WERI-Rb-1 (cell line): Measurements from ENCODE around the gene ZNF770.
A peak's percentile ranks its signal among the peaks of the same experiment; 100 is the strongest.

ENCODE experiments used
- DNase-seq: peaks from one replicate; pipeline ENCODE4 v3.0.0-alpha.2; 2020
- H3K27ac ChIP-seq: fragments of 250-450 bp; sonication (Bioruptor Pico); 2 replicates; pipeline ENCODE4 v1.5.1; 2020; ENCODE audit warnings: mild to moderate bottlenecking, moderate library complexity
- H3K27me3 ChIP-seq: fragments of 250-450 bp; sonication (Bioruptor Pico); 2 replicates; pipeline ENCODE4 v1.5.1; 2021; ENCODE audit warnings: mild to moderate bottlenecking, low read depth, moderate library complexity; ENCODE audit not compliant: insufficient read depth, severe bottlenecking
- H3K36me3 ChIP-seq: fragments of 250-450 bp; sonication (Bioruptor Pico); 2 replicates; pipeline ENCODE4 v1.5.1; 2020; ENCODE audit warnings: mild to moderate bottlenecking, moderate library complexity
- H3K4me3 ChIP-seq: 2 replicates; pipeline ENCODE4 v1.5.1; 2011; ENCODE audit warnings: low read depth, mild to moderate bottlenecking, control low read depth, low read length
- H3K9me3 ChIP-seq: fragments of 250-450 bp; sonication (Bioruptor Pico); 2 replicates; pipeline ENCODE4 v1.5.1; 2021; ENCODE audit warnings: mild to moderate bottlenecking, moderate library complexity; ENCODE audit not compliant: severe bottlenecking
- TF ChIP-seq, protein P1 (sequence below): IDR thresholded peaks from 2 replicates; pipeline ENCODE4 v1.5.1; 2011; ENCODE audit warnings: low read depth, mild to moderate bottlenecking, control low read depth, inconsistent platforms, low read length

Gene ZNF770

GRCh38 chr15:34999906-35000305, 11.8 kb upstream of the ZNF770 start:
- Histone ChIP-seq H3K9me3 (no peaks in the 10 kb centered on the region), H3K4me3 (no peak overlapping the region), H3K36me3 (no peaks in the 10 kb centered on the region), H3K27me3 (no peaks in the 10 kb centered on the region), H3K27ac (no peak overlapping the region)
- TF ChIP-seq, protein P1, sequence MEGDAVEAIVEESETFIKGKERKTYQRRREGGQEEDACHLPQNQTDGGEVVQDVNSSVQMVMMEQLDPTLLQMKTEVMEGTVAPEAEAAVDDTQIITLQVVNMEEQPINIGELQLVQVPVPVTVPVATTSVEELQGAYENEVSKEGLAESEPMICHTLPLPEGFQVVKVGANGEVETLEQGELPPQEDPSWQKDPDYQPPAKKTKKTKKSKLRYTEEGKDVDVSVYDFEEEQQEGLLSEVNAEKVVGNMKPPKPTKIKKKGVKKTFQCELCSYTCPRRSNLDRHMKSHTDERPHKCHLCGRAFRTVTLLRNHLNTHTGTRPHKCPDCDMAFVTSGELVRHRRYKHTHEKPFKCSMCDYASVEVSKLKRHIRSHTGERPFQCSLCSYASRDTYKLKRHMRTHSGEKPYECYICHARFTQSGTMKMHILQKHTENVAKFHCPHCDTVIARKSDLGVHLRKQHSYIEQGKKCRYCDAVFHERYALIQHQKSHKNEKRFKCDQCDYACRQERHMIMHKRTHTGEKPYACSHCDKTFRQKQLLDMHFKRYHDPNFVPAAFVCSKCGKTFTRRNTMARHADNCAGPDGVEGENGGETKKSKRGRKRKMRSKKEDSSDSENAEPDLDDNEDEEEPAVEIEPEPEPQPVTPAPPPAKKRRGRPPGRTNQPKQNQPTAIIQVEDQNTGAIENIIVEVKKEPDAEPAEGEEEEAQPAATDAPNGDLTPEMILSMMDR = no peak
- no peak for DNase-seq

- TF ChIP-seq, protein P1 = no peak
- Histone ChIP-seq H3K4me3 (no peak overlapping the region), H3K27ac (peak overlapping the region; percentile 4; the same call in 1 of the 2 replicates), H3K9me3 (no peaks in the 10 kb centered on the region), H3K27me3 (no peaks in the 10 kb centered on the region), H3K36me3 (no peaks in the 10 kb centered on the region)
- no peak for DNase-seq
Observed at GRCh38 chr15:34994925-34995324, 6.8 kb upstream of the ZNF770 start.

GRCh38 chr15:34993877-34994276, 5.8 kb upstream of the ZNF770 start:
- Histone ChIP-seq H3K4me3 (no peak overlapping the region), H3K27ac (no peak overlapping the region), H3K36me3 (no peaks in the 10 kb centered on the region), H3K27me3 (no peaks in the 10 kb centered on the region), H3K9me3 (no peaks in the 10 kb centered on the region)
- TF ChIP-seq, protein P1 = no peak
- no peak for DNase-seq

GRCh38 chr15:34993412-34993811, 5.3 kb upstream of the ZNF770 start:
- Histone ChIP-seq H3K36me3 (no peaks in the 10 kb centered on the region), H3K9me3 (no peaks in the 10 kb centered on the region), H3K27ac (no peak overlapping the region), H3K27me3 (no peaks in the 10 kb centered on the region), H3K4me3 (no peak overlapping the region)
- TF ChIP-seq, protein P1 = no peak
- no peak for DNase-seq

- Histone ChIP-seq H3K4me3 (peak overlapping the region; percentile 76), H3K27me3 (no peaks in the 10 kb centered on the region), H3K27ac (peak overlapping the region; percentile 94), H3K36me3 (peaks cover 33% of the 10 kb centered on the region), H3K9me3 (no peaks in the 10 kb centered on the region)
- no peak for DNase-seq
- TF ChIP-seq, protein P1 = no peak
Observed at GRCh38 chr15:34987609-34988026, 469 bp downstream of the ZNF770 start.

GRCh38 chr15:34986771-34987480, 1.2 kb downstream of the ZNF770 start:
- Histone ChIP-seq H3K9me3 (no peaks in the 10 kb centered on the region), H3K36me3 (peaks cover 40% of the 10 kb centered on the region), H3K4me3 (peak overlapping the region; percentile 76), H3K27ac (peak overlapping the region; percentile 94), H3K27me3 (no peaks in the 10 kb centered on the region)
- DNase-seq = no peak
- TF ChIP-seq, protein P1 = no peak
